GM18861 (cell line): ENCODE measurements around the gene RAET1G.
"Not testable (repeated sequence)": the region's sequence is repeated elsewhere in the genome, so short reads cannot be mapped to it uniquely, and the experiment has no call there.

ENCODE experiments used
- ATAC-seq: cut with Tn5 transposase; IDR thresholded peaks from one replicate; pipeline ENCODE4 v1.9.1; 2021; ENCODE audit not compliant: unreplicated experiment

Gene RAET1G

GRCh38 chr6:149935246-149935645 is 12.3 kb upstream of the RAET1G start:
- ATAC-seq: no peak

DNA sequence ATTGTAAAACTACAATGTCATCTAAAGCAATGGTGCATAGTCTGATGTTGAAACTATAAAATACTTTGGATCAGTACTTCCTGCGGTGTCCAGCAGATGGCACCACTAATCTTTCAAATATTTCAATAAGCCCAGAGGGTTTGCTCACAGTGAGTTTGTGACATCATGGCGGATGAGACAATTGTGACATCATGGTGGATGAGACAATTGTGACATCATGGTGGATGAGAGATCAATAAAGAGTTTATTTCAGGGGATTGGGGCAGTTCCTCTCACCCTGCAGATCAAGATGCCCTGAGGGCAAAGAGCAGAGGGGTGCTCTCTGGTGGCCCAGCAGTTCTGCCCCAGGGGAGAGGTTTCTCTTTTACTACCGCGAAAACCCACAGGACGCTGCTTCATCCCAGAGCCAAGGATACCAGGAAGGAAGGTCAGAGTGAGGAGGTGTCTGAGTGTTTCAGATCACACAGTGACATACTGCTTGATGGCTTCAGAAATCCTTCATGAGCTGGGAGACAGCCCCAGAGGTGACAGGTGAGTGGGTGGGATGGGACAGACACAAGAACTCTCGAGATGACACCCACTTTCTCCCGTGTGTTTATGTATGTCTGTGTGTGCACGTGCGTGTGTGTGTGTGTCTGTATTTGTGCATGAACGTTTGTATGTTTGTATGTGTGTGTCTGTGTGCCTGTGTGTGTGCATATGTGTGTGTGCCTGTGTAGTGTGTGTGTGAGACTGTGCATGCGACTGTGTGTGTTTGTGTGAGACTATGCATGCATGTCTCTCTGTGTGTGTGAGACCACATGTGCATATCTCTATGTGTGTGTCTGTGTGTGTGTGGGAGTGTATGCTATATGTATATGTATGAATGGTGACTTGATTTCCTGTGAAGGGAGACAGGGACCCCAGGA is 11.6 kb upstream of the RAET1G start:
- ATAC-seq: no peak

- no peak for ATAC-seq
Measured at GRCh38 chr6:149933461-149933860, 10.5 kb upstream of the RAET1G start.

GRCh38 chr6:149933036-149933435 is 10.1 kb upstream of the RAET1G start:
- no peak for ATAC-seq

DNA sequence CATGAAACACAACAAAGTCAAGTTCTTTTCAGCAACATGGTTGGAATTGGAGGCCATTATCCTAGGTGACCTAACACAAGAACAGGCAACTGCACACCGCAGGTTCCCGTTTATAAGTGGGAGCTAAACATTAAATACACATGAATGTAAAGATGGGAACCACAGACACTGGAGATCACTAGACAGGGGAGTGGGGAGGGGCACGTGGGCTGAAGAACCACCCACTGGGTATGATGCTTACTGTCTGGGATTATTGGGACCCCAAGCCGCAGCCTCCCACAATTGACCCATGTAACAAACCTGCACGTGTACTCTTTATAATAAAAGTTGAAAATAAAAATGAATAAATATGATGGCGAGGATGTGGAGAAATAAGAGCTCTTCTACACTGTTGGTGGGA is 8.6 kb upstream of the RAET1G start:
- no peak for ATAC-seq

- ATAC-seq: no peak
Measured at GRCh38 chr6:149929422-149929821, 6.5 kb upstream of the RAET1G start.

DNA sequence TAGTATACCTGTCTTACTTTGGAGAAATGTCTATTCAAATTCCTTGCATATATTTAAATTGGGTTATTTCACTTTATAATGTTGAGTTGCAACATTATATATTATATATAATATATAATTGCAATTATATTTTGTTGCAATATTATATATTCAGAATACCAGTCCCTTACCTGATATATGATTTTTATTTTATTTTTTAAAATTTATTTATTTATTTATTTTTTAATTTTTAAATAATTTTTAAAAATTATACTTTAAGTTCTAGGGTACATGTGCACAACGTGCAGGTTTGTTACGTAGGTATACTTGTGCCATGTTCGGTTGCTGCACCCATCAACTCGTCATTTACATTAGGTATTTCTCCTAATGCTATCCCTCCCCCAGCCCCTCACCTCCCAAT is 4.1 kb upstream of the RAET1G start:
- not testable (repeated sequence) for ATAC-seq

GRCh38 chr6:149925974-149926777 is 3.3 kb upstream of the RAET1G start:
- ATAC-seq: no peak

DNA sequence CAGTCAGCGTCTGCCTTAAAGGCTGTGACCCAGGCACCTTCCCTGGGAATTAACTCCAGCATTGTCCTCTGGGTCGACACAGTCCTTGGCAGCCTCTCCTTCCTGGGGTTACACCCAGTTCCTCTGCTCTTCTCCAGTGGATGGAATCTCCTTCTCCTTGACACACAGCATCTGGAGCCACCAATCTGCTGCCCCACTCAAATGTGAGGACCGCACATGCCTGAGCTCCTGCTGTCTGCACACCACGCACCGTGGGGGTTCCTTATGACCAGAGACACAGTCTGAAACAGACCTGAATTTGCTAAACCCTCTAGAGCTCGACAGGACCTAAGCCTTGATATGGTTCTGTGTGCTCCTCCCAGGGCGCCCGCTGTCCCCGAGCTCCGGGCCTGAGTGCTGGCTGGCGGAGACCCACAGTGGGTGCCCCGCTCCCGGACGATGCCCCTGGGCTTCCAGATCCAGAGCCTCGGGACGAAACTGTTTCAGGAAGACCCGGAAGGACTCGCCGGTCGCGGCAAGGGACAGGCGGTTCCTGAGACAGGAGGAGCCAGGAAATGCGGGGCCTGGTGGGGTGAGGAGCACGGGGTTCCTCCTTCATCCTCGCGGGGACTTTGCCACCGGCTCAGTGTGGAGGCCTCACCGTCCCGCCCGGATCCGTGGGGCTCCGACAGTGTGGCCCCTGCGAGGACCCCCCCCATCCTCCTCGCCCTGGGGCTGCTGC is 2.5 kb upstream of the RAET1G start:
- no peak for ATAC-seq

DNA sequence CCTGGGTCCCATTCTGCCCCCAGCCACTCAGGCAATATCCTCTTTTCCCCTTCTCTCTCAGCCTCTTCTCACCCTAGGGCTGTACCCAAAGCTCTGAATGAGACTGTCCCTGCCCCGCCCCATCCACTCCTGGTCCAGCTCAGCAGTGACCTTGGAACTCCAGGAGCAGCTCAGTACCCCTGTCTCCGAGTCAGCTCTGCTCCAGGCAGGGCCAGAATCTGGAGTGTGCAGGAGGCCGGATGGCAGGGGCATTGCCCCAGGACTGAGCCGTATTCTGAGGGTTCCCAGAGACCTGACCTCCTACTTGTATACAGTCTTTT is 2.0 kb upstream of the RAET1G start:
- no peak for ATAC-seq

GRCh38 chr6:149924206-149924932 is 1.4 kb upstream of the RAET1G start:
- ATAC-seq: no peak

DNA sequence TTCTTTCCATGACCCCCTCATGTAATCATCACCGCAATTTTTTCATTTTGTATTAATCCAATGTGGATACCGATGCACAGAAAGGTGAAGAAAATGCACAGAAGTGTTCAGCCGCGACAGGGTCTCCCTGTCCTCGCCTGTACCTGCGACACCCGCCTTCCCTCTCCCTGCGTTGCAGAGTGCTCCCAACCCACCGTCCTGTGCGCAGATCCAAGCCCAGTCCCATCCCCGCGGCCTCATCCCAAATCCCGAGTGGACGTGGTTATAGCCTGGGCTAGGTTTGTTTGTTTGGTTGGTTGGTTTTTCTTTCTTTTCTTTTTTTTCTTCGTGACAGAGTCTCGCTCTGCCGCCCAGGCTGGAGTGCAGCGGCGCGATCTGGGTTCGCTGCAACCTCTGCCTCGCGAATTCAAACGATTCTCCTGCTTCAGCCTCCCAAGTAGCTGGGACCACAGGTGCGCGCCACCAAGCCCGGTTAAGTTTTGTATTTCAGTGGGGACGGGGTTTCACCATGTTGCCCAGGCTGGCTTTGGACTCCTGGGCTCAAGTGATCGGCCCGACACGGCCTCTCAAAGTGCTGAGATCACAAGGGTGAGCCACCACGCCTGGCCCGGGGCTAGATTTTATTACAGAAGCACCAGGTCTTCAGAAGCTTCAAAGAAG is 536 bp upstream of the RAET1G start:
- no peak for ATAC-seq

DNA sequence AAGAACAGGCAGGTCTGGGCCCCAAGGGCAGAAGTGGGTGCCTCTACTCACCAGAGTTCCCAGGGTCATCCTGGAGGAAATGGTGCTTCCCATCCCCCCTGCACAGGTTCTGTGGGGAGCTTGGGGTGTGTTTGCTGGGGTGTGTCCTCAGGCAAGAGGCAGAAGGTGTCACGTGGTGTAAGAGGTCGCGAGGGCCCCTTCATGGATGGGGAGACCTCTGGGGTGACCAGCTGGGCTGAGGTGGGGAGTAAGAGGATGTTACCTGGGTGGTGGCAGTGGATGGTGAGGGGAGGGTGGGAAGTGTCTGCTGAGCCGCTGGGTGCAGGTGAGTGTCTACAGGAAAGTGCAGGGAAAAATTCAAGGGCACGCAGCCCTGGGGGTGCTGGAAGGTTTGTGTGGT is 830 bp downstream of the RAET1G start:
- not testable (repeated sequence) for ATAC-seq

DNA sequence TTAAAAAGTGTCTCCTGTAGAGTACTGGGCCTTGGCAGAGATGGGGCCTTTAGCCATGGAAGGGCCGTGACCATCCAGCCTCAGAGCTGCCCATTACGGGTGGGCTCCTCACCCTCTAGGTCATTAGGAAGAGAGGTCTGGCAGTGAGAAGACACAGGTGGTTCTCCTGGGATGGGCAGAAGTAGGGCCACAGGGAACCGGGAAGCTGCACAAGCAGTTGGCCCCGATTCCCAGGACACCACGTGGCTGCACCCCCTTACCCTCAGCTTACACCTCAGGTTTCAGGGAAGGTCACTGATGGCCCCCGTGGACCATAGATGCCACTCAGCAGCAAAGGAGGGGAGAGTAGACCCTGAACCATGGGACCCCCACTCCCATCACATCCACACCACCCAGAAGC is 1.6 kb downstream of the RAET1G start:
- ATAC-seq: no peak

DNA sequence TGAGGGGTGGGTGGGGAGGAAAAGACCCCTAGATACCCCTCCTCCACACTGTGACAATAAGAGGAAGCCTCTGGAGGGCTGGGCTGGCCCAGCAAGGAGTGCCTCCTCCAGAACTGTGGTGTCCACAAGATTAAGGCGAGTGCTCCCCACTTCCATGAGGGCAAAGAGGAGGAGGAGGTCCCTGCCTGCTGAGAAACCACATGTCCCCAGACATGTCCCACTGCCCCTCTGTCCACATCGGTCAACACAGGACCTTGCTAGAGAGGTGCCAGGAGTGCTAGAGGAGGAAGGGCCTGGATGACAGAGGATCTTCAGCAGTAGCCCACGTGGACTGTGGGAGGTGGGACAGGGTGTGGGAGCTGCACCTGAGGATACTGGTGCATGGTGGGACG is 3.1 kb downstream of the RAET1G start:
- no peak for ATAC-seq

DNA sequence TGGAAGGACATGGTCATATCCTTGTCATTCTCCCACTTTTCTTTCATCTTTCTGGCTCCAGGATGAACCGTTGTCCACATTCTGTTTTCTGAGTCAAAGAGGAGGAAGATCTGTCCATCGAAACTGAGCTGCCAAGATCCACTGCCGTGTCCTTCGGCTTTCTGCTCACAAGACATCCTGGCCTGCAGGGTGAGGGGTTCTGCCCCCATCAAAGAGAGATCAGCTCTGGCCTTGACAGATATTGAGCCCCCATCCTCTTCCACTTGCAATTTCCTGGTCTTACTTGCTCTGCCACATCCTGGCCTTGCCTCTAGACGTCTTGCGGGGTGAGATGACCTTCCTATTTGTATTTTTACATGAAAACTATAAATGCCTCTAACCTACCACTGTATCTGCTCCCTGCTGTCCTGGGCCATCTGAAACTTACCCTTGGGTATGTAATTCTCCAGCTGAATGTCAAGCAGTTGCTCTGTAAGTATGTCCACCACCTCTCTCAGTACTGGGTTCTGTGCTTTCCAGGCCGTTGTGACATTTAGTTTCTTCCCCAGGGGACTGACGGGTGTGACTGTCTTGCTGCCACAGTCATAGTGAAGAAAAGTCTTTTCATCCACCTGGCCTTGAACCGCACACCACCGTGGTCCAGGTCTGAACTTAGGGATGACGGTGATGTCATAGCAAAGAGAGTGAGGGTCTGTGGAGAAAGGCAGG is 3.6 kb downstream of the RAET1G start:
- ATAC-seq: not testable (repeated sequence)

DNA sequence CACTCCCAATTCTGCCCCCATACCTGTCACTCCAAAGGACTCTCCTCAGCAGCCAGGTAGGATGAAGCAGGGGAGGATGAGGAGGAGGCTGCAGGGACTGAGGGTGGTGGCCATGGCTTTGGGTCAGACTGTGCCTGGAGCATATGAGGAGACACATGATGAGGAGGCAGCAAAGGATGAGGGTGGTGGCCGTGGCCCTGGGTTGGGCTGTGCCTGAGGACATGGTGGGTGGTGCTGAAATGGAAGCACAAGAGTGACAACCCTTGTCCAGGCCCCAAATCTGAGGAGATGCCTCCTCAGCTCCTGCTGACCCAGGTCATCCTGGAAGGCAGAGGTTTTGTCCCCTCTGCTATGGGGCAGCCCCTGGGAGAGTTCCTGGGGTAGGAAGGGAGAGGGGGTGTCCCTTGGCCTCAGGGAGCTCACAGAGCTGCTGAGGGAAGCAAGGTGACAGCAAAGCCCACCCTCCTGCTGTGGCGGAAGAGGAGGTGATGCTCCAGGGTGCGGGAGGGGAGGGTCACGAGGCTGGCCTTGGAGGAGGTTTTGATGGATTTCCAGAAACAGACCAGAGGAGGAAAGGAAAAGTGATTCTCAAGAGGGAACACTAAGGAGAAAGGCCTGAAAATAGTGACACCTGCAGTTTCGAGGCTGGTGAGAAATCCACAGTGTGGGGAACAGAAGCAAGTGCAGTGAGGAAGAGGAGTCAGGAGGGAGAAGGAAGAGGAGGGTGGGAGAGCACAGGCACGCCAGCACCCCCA is 4.6 kb downstream of the RAET1G start:
- no peak for ATAC-seq

DNA sequence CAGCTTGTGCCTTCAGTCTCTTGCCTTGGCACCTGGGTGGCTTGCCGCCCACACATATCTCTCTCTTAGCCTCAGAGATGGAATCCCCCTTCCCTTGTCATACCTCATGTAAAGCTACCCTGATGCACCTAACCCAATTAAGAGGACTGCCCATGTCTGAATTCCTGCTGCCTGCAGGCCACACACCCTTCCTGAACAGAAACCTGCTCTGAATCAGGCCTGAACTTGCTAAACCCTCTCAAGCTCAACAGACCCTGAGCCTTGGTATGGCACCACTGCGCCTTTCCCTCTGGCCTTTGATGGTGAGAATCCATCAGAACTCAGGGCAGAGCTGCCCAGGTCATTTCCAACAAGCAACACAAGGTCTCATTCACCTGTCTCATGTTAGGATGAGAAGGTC is 5.2 kb downstream of the RAET1G start:
- ATAC-seq: no peak
